ENCODE results near the gene CHRNA4.

The CHRNA4 gene

GRCh38 chr20:63376283-63377250 lies 15.4 kb upstream of the CHRNA4 start:
- DNase-seq, result no peak

- DNase-seq, result no peak
Observed at GRCh38 chr20:63375438-63375837, 14.3 kb upstream of the CHRNA4 start.

- no peak for DNase-seq
Observed at GRCh38 chr20:63374504-63374903, 13.4 kb upstream of the CHRNA4 start.

GRCh38 chr20:63373996-63374395 lies 12.8 kb upstream of the CHRNA4 start:
- DNase-seq, result no peak

- no peak for DNase-seq
Observed at GRCh38 chr20:63372971-63373885, 12.1 kb upstream of the CHRNA4 start.

GRCh38 chr20:63371291-63371865 lies 10.2 kb upstream of the CHRNA4 start:
- DNase-seq, result no peak

GRCh38 chr20:63370618-63371187 lies 9.6 kb upstream of the CHRNA4 start:
- no peak for DNase-seq

GRCh38 chr20:63369724-63370617 lies 8.8 kb upstream of the CHRNA4 start:
- no peak for DNase-seq

- DNase-seq, result no peak
Observed at GRCh38 chr20:63369024-63369530, 7.9 kb upstream of the CHRNA4 start.

GRCh38 chr20:63368151-63368550 lies 7.0 kb upstream of the CHRNA4 start:
- no peak for DNase-seq

GRCh38 chr20:63367446-63368055 lies 6.4 kb upstream of the CHRNA4 start:
- no peak for DNase-seq

- no peak for DNase-seq
Observed at GRCh38 chr20:63366390-63367365, 5.5 kb upstream of the CHRNA4 start.

- no peak for DNase-seq
Observed at GRCh38 chr20:63365601-63366389, 4.6 kb upstream of the CHRNA4 start.

- no peak for DNase-seq
Observed at GRCh38 chr20:63364801-63365585, 3.8 kb upstream of the CHRNA4 start.

- no peak for DNase-seq
Observed at GRCh38 chr20:63363981-63364561, 2.9 kb upstream of the CHRNA4 start.

GRCh38 chr20:63363013-63363957 lies 2.1 kb upstream of the CHRNA4 start:
- no peak for DNase-seq
